Raji (cell line): ENCODE measurements around the gene TMIGD1.

Experiments used
- POLR2A ChIP-seq: IDR thresholded peaks from 2 replicates; pipeline ENCODE4 v1.6.1; 2011; ENCODE audit warnings: low read depth, low read length, control low read depth; ENCODE audit not compliant: insufficient read depth

Gene TMIGD1

GRCh38 chr17:30333503-30334360 lies at the start of gene TMIGD1:
TMIGD1 (minus strand) TSS chr17:30334057; CDS start chr17:30332133, 1,924 bp downstream.
- TF ChIP-seq POLR2A: no peak

DNA sequence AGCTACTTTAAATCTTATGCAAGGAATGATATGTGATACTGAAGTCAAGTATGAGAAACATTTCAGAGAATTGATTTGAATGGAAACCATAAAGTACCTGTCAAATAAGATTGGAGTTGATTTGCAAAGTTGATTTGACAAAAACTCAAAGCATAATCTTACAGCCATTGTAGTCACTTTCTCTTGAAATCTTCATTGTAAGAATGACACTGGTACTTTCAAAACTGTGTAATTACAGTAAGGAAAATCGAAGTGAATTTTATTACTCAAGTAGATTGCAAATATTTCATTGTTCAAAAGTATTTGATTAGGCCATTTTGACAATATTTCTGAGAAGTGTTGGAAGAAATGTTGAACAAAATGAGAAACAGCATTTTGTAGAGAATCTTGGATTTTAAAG lies 48.5 kb upstream of the TMIGD1 start:
- TF ChIP-seq POLR2A: no peak

DNA sequence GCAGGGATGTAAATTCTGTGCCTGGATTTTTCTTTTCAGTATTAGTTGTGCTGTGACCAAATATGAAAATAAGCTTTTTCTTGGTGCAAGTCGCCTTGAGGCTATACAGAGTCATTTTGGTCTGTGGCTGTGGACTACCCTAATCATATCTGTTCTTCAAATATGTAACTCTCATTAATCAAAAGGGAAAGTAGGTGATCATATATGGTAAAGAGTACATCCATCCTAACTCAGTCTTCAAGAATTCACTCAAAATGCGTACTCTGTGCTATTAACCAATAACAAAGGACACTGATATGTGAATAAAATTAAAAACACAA lies 47.4 kb upstream of the TMIGD1 start:
- no peak for TF ChIP-seq POLR2A

DNA sequence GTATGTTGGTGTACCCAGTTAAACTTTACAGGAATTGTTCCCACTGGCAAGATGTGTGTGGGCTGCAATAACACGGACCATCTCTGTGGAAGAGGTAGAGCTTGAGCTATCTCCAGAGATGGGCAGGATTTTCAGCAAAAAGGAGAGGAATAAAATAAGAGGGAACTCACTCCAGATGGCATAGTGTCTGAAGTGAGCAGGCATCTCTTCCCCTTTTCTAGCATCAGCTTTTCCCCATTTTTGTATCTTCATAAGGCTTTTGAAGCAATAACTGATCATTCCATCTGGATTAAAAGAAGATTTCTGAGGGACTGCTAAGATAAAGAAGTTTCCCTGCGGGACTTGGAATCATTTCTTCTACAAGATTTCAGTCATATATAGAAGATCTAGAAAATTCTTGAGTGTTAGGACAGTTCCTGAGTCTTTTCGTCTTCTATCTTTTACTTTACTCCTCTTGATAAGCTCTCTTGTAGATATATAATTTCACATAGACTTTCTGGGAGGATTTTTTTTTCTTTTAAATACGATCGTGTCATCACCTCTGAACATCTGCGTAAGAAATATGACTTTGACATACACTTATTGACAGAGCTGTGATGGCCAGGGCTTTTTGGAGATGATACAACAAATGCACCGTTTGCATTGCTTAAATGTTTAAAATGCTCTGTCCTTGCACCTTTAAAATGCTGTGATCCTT lies 46.9 kb upstream of the TMIGD1 start:
- TF ChIP-seq POLR2A: no peak

- TF ChIP-seq POLR2A: no peak
Measured at GRCh38 chr17:30379903-30380381, 46.1 kb upstream of the TMIGD1 start.

DNA sequence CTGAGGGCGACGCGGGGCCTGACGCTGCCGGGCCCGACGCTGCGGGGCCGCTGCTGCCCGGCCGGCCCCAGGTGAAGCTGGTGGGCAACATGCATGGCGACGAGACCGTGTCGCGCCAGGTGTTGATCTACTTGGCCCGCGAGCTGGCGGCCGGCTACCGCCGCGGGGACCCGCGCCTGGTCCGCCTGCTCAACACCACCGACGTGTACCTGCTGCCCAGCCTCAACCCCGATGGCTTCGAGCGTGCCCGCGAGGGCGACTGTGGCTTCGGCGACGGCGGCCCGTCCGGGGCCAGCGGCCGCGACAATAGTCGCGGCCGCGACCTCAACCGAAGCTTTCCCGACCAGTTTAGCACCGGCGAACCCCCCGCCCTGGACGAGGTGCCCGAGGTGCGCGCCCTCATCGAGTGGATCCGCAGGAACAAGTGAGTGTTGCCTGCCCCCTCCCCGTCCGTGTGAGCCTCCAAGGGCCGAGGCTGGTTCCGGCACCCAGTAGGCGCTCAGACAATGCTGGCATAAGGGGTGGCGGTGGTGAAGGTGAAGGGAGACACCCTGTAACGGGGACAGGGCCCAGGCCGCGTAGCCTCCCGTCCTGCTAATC lies 45.5 kb upstream of the TMIGD1 start:
- no peak for TF ChIP-seq POLR2A

GRCh38 chr17:30378825-30379302 lies 45.0 kb upstream of the TMIGD1 start, which contains the start of gene CPD:
CPD (plus strand) TSS chr17:30378927; CDS start chr17:30378981, 54 bp downstream.
- TF ChIP-seq POLR2A: peak; percentile 66

DNA sequence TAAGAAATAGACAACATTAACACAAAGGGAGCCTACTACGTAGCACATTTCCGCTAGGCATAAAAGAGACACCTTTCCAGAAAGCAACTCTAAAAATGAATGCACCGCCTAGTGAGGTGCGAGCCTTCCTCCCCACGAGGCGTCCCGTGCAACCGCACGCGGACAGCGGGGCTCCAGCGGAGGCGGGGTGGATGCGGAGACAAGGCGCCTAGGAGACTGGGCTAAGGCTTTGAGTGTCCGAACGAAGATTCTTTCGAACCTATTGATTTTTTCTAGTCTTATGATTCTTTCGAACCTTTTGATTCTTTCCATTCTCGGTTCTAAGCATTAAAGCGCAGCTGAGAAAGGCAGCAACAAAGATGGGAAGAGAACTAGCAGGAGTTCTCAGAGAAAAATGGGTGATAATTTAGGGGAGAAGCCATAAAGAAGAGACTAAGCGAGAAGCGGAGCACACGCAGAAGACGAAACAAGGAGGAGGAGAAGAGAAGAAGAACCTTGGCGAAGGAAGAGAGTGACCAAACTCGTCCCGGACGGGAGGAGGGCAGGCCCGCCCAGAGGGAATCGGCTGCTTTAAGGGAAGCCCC lies 44.5 kb upstream of the TMIGD1 start:
- no peak for TF ChIP-seq POLR2A

DNA sequence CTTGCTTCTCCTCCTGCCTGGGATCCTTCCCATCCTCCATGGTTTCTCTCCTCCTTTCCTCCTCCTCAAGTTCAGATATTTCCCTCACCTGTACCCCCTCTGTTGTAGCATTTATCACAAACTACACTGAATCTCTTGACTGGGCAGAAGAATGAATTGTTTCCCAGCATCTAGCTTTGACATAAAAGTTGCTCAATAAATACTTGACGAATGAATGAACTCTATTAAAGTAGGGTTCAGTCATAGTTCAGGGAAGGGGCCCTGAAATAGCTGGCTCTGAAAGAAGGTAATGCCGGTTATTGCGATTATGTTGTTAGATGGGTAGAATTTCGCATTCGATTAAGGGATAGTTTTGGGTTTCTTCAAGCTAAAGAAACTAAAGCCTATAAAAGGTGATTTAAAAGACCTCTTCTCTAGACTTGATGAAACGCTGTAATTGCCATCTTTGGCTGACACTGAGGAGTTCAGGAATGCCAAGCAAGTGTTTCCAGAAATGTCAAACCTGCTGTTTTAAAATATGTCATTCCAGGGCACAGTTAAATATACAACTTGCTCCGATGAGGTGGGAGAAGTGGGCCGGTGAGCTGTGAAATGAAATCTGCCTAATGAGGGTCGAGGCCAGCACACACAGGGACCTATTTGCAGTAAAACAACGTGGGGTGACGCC lies 43.9 kb upstream of the TMIGD1 start:
- TF ChIP-seq POLR2A: no peak

DNA sequence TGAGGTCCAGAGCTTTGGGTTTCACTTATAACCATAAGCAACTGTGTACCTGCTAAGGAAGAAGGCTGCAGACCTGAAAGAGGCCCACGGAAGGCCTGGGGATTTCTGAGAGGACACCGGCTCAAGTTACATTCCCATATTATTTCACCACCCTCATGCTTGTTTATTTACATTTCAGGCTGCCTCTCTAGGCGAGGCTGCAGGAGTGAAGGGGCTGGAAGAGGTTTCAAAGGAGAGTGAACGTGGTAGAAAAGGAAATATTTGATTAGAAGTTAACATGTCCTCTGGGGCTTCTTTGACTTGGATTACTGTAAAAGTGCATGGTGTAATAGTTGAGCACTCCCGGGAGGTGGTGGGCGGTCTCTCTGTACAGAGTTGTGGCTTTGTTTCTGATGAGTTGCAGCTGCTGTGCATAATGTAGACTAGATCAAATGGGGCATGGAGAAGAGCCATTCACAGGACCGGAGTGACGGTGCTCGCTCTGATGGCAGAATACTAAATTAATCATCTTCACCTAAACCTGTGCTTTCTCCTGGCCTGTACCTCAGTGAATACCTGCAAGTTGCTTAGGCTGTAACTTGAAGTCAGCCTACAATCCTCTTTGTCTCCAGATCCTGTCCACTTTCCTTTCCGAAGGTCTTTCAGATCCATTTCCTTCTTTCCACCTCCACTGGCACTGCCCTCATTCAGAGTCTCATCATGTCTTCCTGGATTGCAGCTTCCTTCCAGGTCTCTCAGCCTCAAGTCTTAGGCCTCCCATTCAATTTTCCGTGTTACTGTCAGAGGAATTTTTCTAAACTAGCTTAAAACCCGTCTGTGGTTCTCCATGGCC lies 43.0 kb upstream of the TMIGD1 start:
- TF ChIP-seq POLR2A: no peak

DNA sequence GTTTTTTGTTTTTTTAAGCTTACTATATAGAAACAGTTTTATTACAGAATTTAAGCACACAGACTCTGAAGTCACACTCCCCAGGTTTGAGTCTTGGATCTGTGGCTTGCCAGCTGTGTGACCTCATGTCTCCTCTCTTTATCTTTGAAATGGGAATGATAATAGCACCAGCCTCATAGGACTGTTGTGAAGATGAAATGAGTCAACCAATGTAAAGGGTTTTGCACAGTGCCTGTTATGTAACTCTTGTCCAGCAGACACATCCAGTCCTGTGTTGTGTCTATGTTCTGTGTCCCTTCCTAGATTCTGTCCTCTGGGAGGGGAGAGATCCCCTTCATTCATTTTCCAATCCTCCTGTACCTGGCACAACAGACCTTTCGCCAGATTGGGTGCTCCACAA lies 41.8 kb upstream of the TMIGD1 start:
- TF ChIP-seq POLR2A: no peak

DNA sequence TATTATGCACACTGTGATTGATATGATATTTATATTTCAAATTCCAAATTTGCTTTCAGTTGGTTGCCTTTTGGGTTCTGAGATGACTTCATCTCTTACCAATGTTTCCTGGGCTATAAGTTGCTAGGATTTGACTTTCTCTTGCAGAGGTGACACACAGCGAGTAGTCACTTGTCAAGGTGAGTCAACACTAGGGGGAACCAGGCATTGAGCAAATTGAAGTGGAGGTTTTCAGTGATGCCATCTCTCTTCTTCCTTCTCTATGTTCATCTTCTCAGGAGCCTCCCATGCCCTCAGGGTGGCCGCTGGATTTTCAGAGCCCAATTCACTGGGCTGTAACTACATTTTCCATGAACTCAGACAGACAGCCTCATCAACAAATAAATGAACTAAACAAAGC lies 38.9 kb upstream of the TMIGD1 start:
- no peak for TF ChIP-seq POLR2A

DNA sequence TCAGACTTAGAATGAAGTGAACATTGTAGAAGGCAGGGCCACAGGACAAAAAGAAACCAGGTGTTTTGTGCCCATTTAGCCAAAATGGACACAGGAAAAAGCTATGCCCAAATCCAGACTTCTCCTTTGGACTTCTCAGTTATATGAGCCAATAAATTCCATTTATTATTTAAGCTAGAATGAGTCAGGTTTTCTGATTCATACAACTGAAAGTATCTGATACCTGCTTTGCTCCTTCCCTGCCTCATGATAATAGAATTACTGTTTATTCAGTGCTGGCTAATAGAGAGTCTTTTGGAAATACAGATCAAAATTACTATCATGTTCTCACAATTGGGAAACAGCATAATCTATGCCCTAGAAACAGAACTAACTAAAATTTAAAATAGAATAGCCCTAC lies 36.1 kb upstream of the TMIGD1 start:
- TF ChIP-seq POLR2A: no peak
